Fibroblast of skin of back (primary cell): ENCODE results near the gene SALL2. TPM values are rescaled to one million over a fixed set of nuclear protein-coding genes. Genes with fewer than 3 reads are reported as not detected.
"Not testable (repeated sequence)": the region's sequence is repeated elsewhere in the genome, so short reads cannot be mapped to it uniquely, and the experiment has no call there.

Experiments
- DNase-seq: peaks from one replicate; pipeline ENCODE4 v3.0.0-alpha.2; 2013
- polyA plus RNA-seq, 2 experiments: library from polyadenylated mRNA; unstranded; fragments of 120-200 nt; gene quantifications; one replicate each; pipeline ENCODE4 v1.2.1, GENCODE V29; 2013; ENCODE audit not compliant: insufficient read length in 2 of 2

The SALL2 gene
- 6.5 TPM for polyA plus RNA-seq (2013, experiment 1 of 2; ENCODE audit: insufficient read length)
- polyA plus RNA-seq (2013, experiment 2 of 2; ENCODE audit: insufficient read length) = 7.5 TPM

DNA sequence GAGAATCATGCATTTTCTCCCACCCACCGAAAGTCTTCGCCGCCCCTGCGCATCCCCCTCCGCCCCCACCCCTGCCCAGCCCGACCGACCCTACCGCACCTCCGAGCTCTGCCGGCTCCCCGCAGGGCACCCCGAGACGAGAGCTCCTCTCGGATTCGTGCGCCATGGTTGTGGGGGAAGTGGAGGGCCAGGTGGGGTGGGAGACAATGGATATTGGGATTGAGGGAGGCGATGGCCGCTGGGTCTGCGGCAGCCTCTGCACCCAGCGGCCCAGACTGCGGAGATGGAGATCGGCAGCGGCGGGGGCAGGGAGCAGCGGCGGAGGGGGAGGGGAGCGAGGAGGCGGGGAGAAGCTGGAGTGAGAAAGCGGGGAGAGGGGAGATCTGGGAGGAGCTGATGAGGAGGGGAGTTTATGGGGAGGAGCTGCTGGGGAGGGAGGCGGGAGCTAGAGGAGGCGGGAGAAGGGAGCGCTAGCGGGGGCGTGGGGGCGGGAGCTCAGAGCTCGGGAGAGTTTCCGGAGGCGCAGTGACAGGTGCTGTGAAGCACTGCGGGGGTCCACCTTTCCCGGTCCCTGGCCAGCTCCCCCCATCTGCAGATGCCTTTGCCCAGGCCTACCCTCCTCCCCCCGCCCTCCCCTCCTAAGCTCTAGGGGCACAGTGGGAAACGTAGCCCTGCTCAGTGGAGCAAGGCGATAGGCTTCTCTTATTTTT lies at the start of gene SALL2:
SALL2 (minus strand) TSS at position 385 of the 710 bp plus-strand sequence; CDS start at position 166, 219 bp downstream.
- DNase-seq = peak; percentile 69

DNA sequence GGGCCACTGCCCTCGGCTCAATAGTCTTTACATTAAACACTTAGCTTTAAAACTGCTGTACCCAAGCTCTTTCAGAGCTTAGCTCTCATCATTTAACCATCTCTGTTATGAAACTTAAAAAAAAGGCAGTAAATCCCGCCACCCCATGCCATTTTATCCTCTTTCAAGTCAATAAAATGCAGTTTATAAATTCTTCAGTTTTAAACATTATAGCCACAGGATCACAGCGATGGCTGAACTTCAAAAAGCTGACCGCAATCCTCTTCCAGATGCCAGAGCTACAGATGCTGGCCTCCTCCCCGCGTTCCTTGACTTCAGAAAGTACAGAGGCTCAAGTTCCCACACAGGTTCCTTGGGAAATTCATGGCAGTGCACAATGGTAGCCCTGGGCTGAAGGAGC lies 49.5 kb upstream of the SALL2 start:
- DNase-seq = no peak

DNA sequence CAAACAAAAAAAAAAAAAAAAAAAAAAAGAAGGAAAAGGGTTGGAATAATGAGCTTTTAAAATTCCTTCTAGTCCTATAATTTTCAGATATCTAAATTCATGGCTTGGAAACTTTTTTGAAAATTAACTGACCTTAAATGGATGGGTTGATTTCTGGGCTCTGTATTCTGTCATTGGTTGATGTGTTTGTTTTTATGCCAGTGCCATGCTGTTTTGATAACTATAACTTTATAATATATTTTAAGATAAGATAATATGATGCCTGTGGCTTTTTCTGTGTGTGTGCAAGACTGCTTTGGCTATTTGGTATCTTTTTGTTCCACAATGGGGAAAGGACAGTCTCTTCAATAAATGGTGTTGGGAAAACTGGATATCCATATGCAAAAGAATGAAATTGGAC lies 46.5 kb upstream of the SALL2 start:
- DNase-seq = no peak

DNA sequence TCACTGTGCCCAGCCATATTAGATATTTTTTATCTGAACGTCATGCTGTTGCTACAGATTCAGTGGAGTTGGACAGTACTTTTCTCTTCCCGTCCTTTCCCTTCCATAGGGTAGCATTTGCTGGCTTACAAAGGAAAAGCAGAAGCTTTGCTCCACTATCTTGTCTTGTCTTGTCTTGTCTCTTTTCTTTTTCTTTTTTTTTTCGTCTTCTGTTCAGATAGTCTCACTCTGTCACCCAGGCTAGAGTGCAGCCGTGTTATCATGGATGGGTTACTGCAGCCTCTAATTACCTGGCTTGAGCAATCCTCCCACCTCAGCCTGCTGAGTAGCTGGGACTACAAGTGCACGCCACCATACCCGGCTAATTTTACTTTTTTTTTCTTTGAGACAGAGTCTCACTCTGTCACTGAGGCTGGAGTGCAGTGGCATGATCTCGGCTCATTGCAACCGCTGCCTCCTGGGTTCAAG lies 32.6 kb upstream of the SALL2 start:
- DNase-seq = no peak

DNA sequence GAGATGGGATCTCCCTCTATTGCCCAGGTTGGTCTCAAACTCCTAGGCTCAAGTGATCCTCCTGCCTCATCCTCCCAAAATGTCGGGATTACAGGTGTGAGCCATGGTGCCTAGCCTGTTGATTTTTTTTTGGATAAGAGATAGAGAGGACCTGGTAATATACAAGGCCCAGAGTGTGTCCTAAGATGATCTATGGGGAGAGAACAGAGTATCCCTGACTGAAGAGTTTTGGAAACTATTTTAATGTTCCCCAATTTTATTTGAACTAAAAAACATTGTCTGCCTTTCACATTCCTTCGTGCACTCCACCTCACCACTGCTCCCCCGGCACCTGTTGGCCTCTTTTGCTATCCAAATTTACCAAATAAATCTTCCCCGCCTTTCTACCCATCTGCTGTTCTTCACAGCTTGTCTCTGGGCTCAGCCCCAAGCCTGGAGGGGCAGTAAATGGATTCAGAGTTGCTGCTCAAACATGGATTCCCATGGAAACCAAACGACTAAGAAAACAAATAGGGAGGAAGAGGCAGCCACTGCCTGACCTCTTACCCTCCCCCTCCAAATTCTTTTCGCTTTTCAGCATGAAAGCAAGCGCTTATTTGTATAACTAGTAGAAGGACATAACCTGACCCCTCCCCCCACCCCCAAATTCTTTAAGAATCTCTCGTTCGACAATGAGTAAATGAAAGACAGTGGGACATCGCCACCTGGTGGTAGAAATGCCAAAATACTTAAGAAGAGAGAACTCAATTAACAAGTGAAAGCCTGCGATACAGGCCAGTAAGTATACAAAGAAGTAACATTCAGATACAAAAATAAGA lies 31.1 kb upstream of the SALL2 start:
- DNase-seq = peak; percentile 82

DNA sequence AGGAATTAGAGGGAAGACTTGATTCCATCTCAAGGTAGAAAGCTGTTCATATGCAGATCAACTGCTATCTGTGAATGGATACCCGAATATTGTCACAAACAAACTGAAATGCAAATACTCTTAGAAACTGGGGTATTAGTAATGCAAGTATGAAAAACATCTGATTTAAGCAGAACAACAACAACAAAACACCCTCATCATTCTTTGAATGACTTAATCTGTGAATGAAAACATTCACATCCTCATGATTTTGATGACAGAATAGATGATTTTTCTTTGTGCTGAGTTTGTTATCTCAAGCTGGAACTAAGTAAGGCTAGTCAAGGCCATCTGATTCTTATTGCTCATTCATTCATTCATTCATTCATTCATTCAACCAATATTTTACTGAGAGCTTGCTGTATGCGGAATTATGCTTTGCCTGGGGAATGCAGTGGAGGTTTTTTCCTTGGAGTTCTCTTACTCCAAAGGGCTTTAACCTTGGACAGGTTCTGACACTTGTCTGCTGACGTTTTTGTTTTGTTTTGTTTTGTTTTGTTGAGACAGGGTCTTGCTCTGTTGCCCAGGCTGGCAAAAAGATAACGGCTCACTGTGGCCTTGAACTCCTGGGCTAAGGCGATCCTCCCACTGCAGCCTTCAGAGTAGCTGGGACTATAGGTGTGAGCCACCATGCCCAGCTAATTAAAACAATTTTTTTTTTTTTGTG lies 30.4 kb upstream of the SALL2 start:
- DNase-seq = no peak

DNA sequence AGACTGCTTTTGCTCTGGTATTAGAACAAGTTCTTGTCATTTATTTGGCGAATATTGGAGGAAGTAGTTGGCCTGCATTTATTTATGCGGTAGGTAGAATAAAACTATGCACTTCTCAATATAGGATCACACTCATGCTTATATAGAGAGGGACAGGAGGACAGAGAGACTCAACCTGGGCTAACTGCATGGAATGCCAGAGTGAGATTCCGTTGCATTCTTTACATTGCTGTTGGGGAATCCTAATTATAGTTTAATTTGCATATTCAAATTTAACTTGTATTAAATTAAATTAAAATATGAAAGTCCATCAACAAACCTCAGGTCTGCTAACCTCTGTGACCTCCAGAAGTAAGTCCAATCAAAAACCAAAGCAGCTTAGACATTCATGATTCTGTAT lies 27.1 kb upstream of the SALL2 start:
- DNase-seq = no peak

DNA sequence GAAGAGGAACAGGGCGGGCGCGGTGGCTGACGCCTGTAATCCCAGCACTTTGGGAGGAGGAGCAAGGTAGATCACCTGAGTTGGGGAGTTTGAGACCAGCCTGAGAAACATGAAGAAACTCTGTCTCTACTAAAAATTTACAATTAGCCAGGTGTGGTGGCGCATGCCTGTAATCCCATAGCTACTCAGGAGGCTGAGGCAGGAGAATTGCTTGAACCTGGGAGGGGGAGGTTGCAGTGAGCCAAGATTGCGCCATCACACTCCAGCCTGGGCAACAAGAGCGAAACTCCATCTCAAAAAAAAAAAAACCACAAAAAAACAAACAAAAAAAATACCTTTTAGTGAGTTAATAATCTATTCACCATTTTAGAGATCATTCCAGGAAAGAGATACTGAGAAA lies 18.4 kb upstream of the SALL2 start:
- not testable (repeated sequence) for DNase-seq

DNA sequence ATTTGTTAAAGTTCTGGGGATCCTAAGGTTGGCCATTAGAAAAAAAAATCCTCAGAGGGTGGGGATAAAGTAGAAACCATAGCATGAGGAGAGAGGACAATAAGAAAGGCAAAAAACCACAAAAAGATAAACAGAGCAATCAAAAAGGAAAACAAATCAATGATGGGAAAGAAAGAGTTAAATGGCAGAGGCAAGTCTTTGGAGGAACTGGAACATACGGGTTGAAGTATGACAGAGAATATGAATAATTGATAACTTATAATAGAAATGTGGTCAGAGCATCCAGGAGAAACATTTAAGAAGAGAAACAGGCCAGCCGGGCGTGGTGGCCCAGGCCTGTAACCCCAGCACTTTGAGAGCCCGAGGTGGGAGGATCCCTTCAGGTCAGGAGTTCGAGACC lies 17.8 kb upstream of the SALL2 start:
- DNase-seq = no peak

DNA sequence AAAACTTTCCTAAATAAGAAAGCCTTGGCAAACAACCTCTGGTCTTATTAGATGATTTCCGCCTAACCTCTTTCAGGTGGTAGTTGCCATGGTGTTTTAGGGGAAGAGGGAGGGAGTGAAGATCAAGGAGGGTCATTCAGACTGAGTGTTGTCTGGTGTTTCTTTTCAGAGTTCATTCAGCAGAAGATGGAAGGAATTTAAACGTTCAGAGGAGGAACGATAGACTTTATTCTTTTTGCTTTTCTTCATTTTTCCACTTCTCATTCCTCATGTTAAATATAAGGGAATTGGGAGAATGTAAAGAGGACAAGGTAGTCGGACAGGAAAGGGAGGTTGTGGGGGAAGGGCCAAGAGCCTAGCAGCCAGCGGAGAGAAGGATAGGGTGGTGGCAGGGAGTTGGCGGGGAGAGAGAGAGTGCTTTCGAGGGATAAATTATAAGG lies 17.4 kb upstream of the SALL2 start:
- DNase-seq = no peak

DNA sequence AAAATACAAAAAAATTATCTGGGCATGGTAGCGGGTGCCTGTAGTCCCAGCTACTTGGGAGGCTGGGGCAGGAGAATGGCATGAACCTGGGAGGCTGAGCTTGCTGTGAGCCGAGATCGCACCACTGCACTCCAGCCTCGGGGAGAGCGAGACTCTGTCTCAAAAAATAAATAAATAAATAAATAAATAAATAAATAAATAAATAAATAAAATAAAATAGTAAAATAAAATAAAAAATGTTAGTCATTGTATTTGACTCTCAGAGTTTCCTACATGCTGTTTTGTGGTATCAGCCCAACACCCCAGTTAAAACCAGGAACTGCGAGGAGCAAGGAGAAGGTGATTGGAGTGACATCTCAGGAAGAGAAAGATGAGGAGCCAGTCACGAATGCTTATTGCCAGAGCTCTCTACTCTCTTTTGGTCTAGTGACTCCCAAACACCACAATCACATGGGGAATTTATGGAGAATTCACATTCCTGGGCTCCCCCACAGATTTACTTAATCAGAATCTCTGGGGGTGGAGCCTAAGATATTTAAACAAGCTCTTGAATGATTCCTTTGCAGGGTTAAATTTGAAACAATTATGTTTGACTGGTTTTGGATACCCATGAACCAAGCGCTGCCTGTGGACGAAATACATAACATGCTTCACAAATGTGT lies 15.4 kb upstream of the SALL2 start:
- no peak for DNase-seq

DNA sequence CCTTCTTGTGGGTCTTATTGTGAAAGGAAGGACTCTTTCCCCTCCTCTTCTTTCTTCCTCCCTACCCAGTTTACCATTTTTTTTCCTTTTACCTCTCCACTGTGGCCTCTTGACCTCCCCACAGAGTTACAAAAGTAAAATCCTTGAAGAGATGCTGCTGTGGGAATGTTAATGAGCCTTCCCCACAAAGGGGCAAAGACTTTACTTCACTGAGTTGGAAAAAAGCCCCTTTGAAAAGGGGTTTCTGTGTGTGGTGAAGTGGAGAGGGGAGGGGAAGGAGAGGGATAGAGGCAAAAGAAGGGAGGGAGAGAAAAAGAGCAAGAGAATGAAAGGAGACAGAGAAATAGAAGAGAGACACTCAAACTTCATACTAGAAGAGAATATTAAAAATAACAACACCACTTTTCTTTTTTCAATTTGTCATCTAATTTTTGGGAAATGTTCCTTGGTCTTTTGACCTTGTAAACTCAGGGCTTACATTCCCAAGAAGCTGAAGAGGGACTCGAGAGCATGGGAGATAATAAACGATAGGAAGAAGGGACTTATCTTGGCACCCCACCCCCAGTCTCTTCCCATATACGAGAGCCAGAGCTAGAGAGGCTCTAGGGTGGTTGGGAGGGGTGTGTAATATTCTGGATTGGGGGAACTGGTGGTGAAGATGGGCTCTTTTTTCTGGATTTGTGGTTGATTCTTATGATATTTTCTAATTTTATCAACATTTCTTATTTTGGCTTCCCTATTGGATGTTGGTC lies 13.2 kb upstream of the SALL2 start:
- DNase-seq = no peak

DNA sequence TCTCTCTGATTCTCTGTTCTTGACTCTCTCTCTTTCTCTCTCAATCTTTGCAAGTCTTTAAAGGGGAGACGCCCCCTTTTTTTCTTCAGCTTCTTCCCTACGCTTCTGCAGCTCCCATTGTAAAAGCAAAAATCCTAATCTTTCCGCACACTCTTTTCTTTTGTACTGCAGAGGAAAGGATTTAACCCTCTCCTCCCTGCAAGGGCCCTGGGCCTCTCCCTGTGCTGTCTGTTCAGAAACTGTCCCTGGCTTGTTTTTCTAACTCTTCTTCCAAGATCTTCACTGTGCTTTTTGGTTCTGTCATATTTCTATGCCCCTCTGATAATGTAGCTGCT lies 10.9 kb upstream of the SALL2 start:
- no peak for DNase-seq

DNA sequence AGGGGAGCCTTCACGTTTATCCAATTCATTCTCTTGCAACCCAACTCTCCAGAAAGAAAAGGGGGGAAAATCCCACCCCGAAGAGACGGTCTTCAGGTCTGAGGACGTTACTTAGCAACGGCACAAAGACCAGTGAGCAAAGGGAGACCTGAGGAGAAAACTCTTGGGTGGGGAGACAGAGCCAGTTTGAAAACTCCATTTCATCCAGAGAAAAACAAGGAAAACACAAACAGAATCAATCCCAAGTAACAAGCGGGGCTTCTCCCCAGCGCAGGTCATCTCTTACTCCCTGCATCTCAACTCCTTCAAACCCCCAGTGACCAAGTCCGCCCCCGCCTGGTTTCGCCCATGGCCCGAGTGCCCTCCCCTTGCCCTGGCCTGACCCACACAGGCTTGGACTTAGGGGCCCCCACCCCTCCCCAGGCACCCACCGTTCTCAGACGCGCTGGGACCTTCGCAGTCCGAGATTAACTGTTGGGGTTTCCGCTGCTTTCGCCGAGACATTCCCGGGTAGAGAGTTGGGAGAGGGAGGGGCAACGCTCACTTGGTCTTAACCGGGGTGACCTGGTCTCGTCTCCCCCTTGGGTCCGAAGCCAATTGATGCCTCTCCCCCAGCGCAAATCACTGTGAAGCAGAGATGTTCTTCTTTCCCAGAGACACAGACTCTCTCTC lies 10.4 kb upstream of the SALL2 start:
- no peak for DNase-seq

DNA sequence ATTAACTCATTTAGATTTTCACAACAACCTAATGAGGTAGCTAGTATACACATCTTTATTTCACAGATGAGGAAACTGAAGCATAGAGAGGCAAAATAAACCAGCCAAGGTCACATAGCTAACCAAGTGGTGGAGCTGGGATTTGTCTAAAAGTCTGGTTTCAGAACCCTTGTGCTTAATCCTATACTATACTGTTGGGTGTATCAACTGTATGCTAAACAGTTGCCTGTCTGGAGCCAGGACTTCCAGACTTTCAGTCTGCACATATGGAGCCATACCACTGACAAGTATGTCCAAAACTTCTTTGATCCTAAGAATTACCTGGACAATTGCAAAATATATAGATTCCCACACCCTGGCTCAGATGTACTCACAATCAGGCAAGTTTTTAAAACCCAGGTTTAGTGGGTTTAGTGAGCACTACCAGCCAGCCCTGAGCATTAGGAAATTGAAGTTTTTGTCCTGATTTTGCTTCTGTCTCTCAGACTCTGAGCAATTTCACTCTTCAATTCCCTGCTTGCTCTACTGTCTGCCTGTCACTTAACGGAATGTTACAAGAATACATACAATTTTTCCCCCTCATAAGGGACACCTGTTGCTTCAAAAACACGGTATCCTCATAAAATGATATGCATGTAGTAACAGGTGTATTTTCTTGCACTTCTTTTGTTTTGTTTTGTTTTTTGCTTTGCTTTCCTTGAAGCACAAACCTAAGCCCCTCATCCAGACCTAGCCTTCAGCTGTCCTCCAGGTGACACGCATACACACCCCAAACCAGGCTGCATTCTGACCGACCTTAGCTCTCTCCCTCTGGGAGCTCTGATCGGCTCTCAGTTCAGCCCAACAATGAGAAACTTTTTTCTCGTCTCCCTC lies 9.6 kb upstream of the SALL2 start:
- DNase-seq = no peak

DNA sequence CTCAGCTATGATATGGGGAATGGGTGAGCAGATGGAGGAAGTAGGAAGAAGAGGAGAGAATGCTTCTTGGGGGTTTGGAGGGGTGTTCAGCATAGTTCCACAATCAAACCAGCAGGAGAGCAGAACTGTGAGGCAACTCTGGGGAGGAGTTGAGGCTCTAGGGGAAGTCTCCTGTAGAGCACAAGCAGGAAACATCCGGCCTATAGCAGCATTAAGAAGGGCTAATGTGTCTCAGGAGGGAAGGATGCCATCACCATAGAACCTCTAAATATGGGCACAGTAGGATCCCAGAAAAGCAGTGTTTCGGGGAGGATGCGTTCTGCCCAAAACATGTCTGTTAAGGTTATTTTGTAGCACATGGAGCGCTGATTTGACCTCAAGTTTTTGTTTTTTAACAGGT lies 8.4 kb upstream of the SALL2 start:
- no peak for DNase-seq

DNA sequence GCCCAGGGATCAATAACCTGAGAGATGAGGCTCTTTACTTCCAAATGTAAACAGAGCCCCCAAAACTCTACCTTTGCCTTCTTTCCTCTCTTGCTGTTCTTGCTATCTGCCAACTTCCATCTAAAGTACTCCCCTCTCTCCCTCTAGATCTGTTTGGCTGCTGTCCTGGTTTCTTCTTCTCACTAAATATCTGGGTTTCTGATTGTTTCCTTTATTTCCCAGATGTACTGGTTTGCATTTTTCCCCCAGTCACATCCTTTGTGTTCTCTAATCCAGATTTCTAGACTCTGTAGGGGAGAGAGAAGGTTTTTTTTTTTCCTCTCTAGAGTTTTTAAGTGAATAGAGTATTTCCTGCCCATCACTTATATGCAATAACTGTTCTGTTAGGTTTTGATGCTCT lies 7.1 kb upstream of the SALL2 start:
- DNase-seq = no peak

DNA sequence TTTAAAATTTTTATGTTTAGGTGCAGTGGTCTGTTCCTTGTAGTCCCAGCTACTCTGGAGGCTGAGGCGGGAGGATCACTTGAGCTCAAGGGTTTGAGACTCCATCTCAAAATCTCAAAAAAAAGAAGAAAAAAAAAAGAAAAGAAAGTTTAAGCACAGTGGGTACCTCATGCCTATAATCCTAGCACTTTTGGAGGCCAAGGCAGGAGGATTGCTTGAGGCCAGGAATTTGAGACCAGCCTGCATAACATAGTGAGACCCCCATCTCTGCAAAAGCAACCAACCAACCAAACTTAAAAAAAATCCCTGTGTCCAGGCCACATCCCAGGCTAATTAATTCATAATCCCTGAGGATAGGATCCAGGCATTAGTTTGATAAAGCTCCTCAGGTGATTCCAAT lies 3.4 kb upstream of the SALL2 start:
- DNase-seq = no peak

DNA sequence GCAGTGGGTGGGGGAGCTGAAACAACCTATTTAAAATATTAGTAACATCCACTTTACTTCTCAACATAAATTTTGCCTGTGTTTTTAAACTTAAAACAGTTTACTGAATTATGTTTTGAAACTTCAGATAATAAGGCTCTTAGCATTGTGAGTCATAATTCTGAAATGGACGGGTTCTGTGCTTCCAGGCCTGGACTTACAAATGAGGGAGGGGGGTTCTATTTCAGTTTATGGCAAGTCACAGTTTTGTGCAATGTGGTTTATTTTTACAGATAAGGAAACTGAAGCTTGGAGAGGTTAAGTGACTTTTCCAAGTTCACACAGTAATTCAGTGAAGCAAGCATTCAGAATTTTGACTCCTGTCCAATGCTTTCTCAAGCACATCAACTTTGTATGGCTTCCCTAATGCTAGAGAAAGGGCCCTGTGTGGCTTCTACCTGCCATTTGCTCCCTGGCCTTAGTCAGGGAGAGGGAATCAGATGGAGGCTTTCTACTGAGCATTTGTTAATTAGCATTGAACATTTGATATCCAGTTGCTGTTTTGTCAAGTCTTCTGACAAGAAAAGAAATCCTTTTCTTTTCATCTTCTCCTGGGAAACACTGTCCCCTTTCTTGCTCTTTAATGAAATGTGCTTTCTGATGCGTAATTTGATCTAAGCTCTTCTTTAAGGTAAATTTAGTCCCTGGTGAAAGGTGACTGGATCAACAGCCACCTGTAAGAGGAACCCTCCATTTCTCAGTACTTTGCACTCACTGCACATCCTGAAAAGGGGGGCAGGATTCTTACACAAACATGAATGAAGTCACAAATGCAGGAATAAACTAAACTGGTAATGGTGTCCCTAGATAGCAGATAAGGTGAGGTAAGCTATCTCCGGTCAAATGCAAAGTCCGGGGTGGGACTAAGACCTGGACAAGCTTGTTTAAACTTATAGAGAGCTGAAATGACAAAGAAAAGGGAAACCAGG lies 2.5 kb upstream of the SALL2 start:
- DNase-seq = no peak
